Caco-2 (cell line): ENCODE results near the gene TECRL. TPM values are rescaled to one million over a fixed set of nuclear protein-coding genes. Genes with fewer than 3 reads are reported as not detected.

ENCODE experiments used
- BruUV-seq: library from RNA; stranded (reverse); fragments of 400-500 nt; replicated peaks from 2 replicates; lab custom pipeline; 2021; lab: Mats Ljungman, UMichigan
- CTCF ChIA-PET: fragments of 300-600 bp; sonication (Branson Sonifier 250); formaldehyde crosslinking; loops from one replicate; lab custom pipeline; 2022; ENCODE audit warnings: antibody characterized with exemption; lab: Charles Lee
- POLR2A ChIA-PET: fragments of 300-600 bp; sonication (Branson Sonifier 250); formaldehyde crosslinking; loops from one replicate; lab custom pipeline; 2022; ENCODE audit warnings: antibody characterized with exemption; lab: Charles Lee
- DNase-seq, 2 experiments: peaks; one replicate each; pipeline versions ENCODE4 v3.0.0 to v3.0.0-alpha.2; 2020 to 2022
- H3K27me3 ChIP-seq: replicated peaks from 2 replicates; pipeline ENCODE4 v1.6.0; 2011; ENCODE audit warnings: low read length; ENCODE audit not compliant: control insufficient read depth, insufficient read depth
- H3K36me3 ChIP-seq: 2 replicates; pipeline ENCODE4 v1.5.1; 2011; ENCODE audit warnings: low read length; ENCODE audit not compliant: control insufficient read depth, insufficient read depth
- H3K4me1 ChIP-seq: fragments of 250-450 bp; sonication (Bioruptor Pico); 2 replicates; pipeline ENCODE4 v1.5.1; 2020; ENCODE audit warnings: mild to moderate bottlenecking
- H3K4me3 ChIP-seq: 2 replicates; pipeline ENCODE4 v1.5.1; 2011; ENCODE audit warnings: low read depth, mild to moderate bottlenecking, control low read depth, low read length
- H3K9me3 ChIP-seq: fragments of 250-450 bp; sonication (Bioruptor Pico); 2 replicates; pipeline ENCODE4 v1.5.1; 2020; ENCODE audit warnings: mild to moderate bottlenecking, moderate library complexity
- H3K27ac Mint-ChIP-seq: one replicate; pipeline ENCODE4 v1.8.0; 2022; ENCODE audit warnings: mixed read lengths; ENCODE audit not compliant: unreplicated experiment
- H3K27me3 Mint-ChIP-seq: one replicate; pipeline ENCODE4 v1.8.0; 2022; ENCODE audit warnings: mixed read lengths; ENCODE audit not compliant: insufficient read depth, unreplicated experiment
- H3K36me3 Mint-ChIP-seq: one replicate; pipeline ENCODE4 v1.8.0; 2022; ENCODE audit warnings: mild to moderate bottlenecking, mixed read lengths; ENCODE audit not compliant: insufficient read depth, unreplicated experiment
- H3K4me1 Mint-ChIP-seq: one replicate; pipeline ENCODE4 v1.8.0; 2022; ENCODE audit warnings: low read depth, mixed read lengths; ENCODE audit not compliant: unreplicated experiment
- H3K4me3 Mint-ChIP-seq: one replicate; pipeline ENCODE4 v1.8.0; 2022; ENCODE audit warnings: mild to moderate bottlenecking, moderate library complexity, mixed read lengths; ENCODE audit not compliant: unreplicated experiment
- H3K9me3 Mint-ChIP-seq: one replicate; pipeline ENCODE4 v1.8.0; 2022; ENCODE audit warnings: mixed read lengths; ENCODE audit not compliant: unreplicated experiment
- intact Hi-C: fragments of 100-400 bp; cut with micrococcal nuclease; formaldehyde crosslinking; loops from one replicate; pipeline ENCODE4 v1.10.0; 2022; ENCODE audit not compliant: unreplicated experiment
- total RNA-seq: library from RNA; stranded (reverse); gene quantifications from 2 replicates; pipeline ENCODE4 v1.2.3, GENCODE V29; 2022
- TF ChIP-seq, protein P1 (sequence below), 2 experiments: fragments of 200-600 bp in 1 of 2; IDR thresholded peaks; 1 replicate in 1 of 2; 2 replicates in 1 of 2; pipeline versions ENCODE4 v1.5.1 to v1.8.0; 2011 to 2022; ENCODE audit warnings: antibody characterized with exemption in 1 of 2, control low read depth in 1 of 2, inconsistent platforms in 1 of 2, low read depth in 1 of 2, low read length in 1 of 2, mild to moderate bottlenecking in 1 of 2, moderate library complexity in 1 of 2; ENCODE audit not compliant: insufficient read depth in 1 of 2, severe bottlenecking in 1 of 2, unreplicated experiment in 1 of 2

The TECRL gene
- total RNA-seq, 1 experiment from 2014 or later: not detected

DNA sequence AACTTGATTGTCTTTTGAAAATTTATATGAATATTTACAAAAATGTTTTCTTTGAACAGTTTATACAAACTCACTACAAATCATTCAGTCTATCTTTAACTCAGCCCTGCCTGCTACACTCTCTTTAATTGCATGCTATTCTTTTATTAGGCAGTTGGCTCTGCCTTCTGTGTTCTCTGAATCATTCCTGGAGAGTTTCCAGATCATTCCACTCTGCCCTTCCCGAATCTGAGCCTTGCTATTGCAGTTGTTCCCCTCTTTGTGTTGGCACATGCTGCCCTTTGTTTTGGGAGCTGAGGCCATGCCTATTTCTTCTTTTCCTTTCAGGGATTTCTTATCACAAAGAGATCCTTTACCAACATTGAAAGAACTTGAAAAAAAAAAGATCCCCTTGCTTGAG is 8.7 kb upstream of the TECRL start:
- intact Hi-C loops: no loop called here
- CTCF ChIA-PET: no interaction called here

DNA sequence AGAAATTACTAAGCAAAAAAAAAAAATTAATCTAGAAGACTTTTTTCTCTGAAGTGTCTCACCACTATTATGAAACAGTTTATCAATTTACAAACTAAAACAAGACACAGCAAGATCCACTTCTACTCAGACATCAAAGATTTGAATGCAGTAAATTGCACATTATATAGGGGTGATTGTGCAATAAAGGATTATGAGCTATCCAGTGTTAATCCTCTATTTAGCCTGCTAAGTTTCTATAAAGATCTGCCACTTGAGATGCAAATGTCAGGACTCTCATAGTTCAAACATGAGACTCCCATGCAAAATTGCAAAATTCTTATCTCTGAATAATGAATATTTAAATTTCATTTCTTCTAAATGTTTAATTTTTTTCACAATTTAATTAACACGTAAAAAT is 2.2 kb downstream of the TECRL start:
- ChIA-PET POLR2A (no interaction called here), CTCF (no interaction called here)
- Histone ChIP-seq H3K4me3 (no peak overlapping the region), H3K9me3 (no peaks in the 10 kb centered on the region), H3K27me3 (no peaks in the 10 kb centered on the region), H3K4me1 (no peaks in the 10 kb centered on the region), H3K36me3 (no peaks in the 10 kb centered on the region)
- H3K4me3 Mint-ChIP-seq: no peak overlapping the region
- intact Hi-C loops: no loop called here
- no TSS peak for BruUV-seq
- no peaks in the 10 kb centered on the region for H3K36me3 Mint-ChIP-seq
- H3K27me3 Mint-ChIP-seq: no peaks in the 10 kb centered on the region
- no peak overlapping the region for H3K27ac Mint-ChIP-seq
- no peak for DNase-seq
- H3K9me3 Mint-ChIP-seq: no peaks in the 10 kb centered on the region
- TF ChIP-seq, protein P1, sequence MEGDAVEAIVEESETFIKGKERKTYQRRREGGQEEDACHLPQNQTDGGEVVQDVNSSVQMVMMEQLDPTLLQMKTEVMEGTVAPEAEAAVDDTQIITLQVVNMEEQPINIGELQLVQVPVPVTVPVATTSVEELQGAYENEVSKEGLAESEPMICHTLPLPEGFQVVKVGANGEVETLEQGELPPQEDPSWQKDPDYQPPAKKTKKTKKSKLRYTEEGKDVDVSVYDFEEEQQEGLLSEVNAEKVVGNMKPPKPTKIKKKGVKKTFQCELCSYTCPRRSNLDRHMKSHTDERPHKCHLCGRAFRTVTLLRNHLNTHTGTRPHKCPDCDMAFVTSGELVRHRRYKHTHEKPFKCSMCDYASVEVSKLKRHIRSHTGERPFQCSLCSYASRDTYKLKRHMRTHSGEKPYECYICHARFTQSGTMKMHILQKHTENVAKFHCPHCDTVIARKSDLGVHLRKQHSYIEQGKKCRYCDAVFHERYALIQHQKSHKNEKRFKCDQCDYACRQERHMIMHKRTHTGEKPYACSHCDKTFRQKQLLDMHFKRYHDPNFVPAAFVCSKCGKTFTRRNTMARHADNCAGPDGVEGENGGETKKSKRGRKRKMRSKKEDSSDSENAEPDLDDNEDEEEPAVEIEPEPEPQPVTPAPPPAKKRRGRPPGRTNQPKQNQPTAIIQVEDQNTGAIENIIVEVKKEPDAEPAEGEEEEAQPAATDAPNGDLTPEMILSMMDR (IDR thresholded peaks at IDR 0.05; ENCODE audit: insufficient read depth in 1 of 2, low read depth in 1 of 2, low read length in 1 of 2, severe bottlenecking in 1 of 2, unreplicated experiment in 1 of 2): no peak
- H3K4me1 Mint-ChIP-seq: no peaks in the 10 kb centered on the region

More for the DNA sequence above, 8.7 kb upstream of the TECRL start:
- H3K9me3 Mint-ChIP-seq: no peaks in the 10 kb centered on the region
- no peaks in the 10 kb centered on the region for H3K27me3 Mint-ChIP-seq
- no peak for DNase-seq
- no TSS peak for BruUV-seq
- H3K36me3 Mint-ChIP-seq: no peaks in the 10 kb centered on the region
- TF ChIP-seq, protein P1 (IDR thresholded peaks at IDR 0.05; ENCODE audit: insufficient read depth in 1 of 2, low read depth in 1 of 2, low read length in 1 of 2, severe bottlenecking in 1 of 2, unreplicated experiment in 1 of 2): no peak
- Histone ChIP-seq H3K36me3 (no peaks in the 10 kb centered on the region), H3K4me3 (no peak overlapping the region), H3K9me3 (no peaks in the 10 kb centered on the region), H3K27me3 (no peaks in the 10 kb centered on the region), H3K4me1 (no peaks in the 10 kb centered on the region)
- no peak overlapping the region for H3K4me3 Mint-ChIP-seq
- no peaks in the 10 kb centered on the region for H3K4me1 Mint-ChIP-seq
- no peak overlapping the region for H3K27ac Mint-ChIP-seq
- POLR2A ChIA-PET: no interaction called here

DNA sequence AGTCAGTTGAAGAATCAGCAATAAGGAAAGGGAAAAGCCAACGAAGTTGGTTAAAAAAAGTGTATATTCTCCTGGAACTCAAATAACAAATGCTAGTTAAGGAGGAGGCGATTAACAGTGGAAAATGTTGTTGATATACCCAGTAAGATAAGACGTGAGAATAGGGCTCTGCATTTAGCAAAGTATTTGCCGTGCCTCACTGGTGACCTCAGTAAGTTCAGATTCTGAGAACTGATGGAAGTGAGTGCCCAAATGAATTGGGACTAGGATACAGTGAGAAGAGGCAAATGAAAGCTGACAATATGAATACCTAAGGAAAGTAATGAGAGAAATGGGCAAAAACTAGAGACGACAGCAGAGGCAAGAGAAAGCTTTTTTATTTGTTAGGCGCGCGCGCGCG is 3.5 kb downstream of the TECRL start:
- TF ChIP-seq, protein P1 (IDR thresholded peaks at IDR 0.05; ENCODE audit: insufficient read depth in 1 of 2, low read depth in 1 of 2, low read length in 1 of 2, severe bottlenecking in 1 of 2, unreplicated experiment in 1 of 2): no peak
- Mint-ChIP-seq H3K36me3 (no peaks in the 10 kb centered on the region), H3K9me3 (no peaks in the 10 kb centered on the region), H3K27ac (no peak overlapping the region), H3K4me1 (no peaks in the 10 kb centered on the region), H3K27me3 (no peaks in the 10 kb centered on the region), H3K4me3 (no peak overlapping the region)
- ChIA-PET POLR2A (no interaction called here), CTCF (no interaction called here)
- no TSS peak for BruUV-seq
- no peaks in the 10 kb centered on the region for H3K36me3 ChIP-seq
- H3K27me3 ChIP-seq: no peaks in the 10 kb centered on the region
- no peak for DNase-seq
- intact Hi-C loops: no loop called here
- H3K4me3 ChIP-seq: no peak overlapping the region
- no peaks in the 10 kb centered on the region for H3K4me1 ChIP-seq
- H3K9me3 ChIP-seq: no peaks in the 10 kb centered on the region
